ENCODE data around the gene LIPT2.

Gene LIPT2

DNA sequence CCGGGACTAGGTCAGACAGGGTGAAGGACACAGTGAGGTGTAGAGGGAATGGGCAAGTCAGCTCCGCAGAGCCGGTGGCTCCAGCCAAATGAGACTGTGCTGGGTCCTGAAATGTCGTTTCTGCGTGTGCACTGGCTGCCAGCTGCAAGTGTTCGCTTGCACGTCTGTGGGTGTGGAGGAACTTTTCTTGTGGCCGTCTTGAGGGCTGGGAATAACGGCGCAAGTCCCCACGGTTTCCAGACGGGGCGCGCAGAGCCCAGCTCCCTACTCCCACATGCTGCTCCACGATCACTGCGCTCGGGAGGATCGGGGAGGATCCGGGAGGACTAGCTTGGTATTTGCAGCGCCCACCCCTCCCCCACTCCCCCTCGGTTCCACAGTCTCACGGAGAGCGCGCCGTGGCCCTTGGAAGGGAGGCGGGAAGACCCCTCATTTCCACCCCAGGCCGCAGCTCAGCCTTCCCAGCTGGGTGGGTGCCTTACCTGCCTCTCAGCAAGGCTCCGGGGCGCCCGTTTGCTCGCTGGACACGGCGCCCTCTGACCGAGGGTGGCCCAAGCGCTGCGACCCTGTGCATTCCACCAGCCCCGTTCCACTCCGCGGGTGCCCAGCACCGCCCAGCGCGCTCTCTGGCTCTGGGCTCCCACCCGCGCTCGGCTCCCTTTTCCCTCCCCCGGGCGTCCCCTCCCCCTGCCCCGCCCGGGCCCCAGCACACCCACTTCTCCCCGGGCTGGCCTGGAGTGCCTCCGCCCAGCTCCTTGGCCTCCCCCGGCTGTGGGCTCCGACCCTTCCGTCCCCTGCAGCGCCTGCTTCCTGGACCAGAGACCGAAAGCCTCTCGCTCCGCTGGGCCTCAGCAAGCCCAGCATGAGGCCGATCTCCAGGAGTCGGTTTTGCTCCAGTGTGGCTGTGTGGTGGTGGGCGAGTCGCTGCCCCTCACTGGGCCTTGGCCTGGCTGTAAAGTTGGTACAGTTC is 26.3 kb downstream of the LIPT2 start, which contains the start of gene KCNE3:
Gene KCNE3, minus strand, starts transcription at position 634 of the 970 bp plus-strand sequence. CDS start 9,986 bp downstream, outside the sequence.
- DNase-seq (ENCODE audit: low spot score) = peak; percentile 82

DNA sequence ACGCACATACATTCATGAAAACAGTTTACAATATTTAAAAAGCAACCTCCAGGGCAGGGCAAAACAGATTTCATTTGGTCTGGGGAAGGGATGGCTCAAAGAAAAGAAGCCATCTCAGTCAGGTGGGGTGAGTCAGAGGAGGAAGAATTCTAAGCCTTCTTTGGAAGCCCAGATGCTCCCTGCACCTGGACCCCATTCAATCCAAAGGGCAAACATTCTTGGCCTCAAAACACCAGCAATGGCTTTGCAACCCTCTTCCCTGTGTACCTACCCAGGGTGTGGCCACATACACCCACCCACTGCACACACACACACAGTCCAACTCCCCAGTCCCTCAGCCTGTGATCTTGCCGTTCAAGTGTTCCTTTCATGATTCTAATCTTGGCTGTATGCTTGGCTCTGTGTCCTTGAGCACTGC is 28.2 kb downstream of the LIPT2 start:
- no peak for DNase-seq (ENCODE audit: low spot score)

DNA sequence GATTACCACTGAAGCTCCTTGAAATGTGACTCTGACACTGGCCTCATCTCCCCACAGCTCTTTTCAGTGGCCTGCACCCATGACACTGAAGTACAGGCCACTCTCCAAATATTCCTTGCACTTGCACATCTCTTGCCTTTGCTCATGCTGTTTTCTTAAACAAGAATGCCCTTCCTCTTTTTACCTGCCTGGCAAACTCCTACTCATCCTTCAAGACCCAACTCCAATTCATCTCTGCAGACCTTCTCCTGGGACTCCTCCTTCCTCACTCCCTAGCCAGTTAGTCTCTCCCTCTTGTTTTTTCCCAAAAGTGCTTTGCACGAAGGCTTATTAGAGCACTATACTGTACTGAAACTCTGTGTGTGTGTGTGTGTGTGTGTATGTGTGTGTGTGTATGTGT is 28.8 kb downstream of the LIPT2 start:
- DNase-seq (ENCODE audit: low spot score) = no peak

DNA sequence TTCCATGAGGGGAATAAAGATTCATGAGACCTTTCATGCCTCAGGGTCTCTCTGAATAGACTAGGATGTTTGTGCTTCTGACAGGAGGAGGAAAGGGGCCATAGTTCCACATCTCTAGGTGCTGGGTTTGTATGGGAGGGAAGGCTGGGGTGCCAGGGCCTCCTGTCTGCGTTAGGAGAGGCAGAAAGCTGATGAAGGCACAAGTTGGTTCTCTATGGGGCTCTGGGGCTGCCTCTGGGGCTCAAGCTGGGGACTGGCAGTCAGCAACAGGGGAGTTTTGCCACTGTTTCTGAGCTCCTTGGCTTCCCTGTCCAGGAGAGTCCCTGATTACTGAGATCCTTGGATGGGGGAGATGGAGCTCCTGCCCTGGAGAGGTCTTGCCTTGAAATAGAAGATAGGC is 30.3 kb downstream of the LIPT2 start:
- no peak for DNase-seq (ENCODE audit: low spot score)

DNA sequence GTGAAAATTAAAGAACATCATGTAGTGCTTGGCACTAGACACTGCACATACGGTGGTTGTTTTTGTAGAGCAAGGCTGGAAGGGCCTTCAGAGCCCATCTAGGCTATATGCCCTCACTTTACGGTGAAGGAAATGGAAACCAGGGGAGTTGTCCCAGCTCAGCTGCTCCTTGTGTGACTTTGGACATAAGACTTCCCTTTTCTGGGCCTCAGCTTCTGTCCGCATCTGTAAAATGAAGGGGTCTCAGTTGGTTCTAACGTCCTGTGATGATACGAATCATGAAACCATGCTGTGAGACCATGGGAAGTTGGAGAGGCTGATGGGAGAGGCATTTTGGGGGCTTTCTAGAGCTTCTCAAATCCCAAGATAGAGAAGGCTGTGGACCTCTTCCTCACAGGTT is 30.9 kb downstream of the LIPT2 start:
- DNase-seq (ENCODE audit: low spot score) = no peak

DNA sequence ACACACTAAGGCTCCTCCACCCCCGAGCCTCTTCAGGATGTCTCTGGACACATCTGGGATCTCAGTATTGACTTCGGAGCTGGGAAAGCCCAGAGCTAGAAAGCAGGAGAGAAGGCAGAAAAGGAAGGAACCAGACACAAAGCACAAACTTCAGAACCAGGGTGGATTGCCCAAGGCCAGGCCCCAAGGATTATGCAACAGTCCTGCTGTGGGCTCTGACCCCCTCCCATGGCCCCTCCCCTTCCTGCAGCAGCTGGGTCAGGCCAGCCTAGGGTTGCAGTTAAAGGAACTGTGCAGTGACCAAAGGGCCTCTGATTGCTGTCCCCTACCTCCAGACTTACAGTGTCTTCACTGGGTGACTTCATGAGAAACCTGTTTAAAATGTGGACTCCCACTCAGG is 31.5 kb downstream of the LIPT2 start:
- DNase-seq (ENCODE audit: low spot score) = peak; percentile 68

DNA sequence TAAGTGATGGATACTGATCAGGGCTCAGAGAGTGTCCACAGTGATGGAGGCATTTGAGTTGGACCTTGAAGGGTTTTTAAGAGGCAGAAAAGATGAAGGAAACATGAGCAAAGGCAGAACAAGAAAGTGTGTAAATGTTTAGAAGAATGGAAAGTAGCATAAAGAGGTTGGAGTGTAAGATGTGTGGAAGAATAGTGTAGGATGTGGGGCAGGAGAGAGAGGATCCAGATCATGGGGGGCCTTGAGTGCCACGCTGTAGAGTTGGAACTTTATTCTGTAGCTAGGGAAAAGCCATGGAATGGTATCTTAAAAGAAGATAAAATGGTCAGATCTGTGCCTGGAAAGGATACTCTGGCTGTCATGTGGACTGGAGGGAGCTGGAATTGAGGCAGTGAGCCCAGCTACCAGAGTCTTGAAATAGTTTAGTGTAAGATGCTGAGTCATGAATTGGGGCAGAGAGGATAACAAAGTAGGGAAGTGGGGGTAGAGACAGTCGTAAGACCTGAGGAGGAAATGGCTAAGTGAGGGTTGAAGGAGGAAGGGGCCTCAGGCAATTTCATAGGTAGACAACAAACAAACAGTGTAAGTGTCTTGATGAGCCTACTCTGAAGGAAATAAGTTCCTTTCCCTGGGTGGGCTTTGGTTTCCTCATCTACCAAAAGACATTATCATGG is 32.9 kb downstream of the LIPT2 start:
- no peak for DNase-seq (ENCODE audit: low spot score)

DNA sequence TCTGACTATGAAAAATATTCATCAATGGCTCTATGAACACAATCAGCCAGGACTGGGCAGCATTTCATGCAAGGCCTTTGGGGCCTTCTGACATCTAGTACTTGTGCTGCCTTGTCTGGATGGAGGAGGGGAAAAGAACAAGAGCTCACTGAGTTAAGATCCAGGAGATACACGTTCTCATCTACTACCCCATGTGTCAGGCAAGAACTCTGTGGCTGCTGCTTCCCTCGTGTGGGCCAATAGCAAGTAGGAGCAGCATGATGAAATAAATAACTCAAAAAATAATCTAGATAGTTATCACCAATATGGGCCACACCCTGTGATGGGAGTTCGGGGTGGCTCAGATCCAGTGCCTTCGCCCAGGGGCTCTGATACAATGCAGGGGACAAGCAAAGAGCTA is 33.5 kb downstream of the LIPT2 start:
- DNase-seq (ENCODE audit: low spot score) = no peak

DNA sequence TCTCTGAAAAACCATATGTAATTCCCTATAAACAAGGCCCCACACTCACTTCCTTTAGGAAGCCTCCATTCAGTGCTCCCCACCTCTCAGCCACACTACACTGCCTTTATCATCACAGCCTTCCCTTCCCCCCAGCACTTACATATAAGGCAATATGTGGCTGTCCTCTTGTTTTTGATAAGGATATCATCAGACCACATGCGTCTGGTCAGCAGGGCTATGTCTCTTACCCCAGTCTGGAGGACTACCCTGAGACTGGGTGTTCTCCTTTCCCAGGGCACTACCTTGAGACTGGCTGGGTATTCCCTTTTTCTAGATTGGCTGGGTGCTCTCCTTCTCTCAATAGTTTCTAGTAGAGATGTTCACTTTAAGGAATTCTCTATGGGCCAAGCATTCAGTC is 33.9 kb downstream of the LIPT2 start:
- DNase-seq (ENCODE audit: low spot score) = no peak

DNA sequence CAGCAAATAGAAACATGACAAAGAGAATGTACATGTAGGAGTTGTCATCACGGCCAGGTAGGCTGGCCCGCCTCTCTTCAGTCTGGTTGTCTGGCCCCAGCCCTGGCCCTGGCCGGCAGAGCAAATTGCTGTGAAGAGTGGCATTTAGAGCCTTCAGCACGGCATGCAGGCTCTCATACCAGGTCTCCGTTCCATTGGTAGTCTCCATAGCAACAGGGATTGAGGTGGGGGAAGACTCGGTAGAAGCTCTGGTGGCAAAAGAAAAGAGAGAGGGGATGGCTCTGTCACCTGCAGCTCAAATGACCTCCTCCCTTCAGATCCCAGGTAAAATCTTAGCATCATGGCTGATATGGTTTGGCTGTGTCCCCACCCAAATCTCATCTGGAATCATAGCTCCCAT is 36.2 kb downstream of the LIPT2 start:
- DNase-seq (ENCODE audit: low spot score) = no peak

DNA sequence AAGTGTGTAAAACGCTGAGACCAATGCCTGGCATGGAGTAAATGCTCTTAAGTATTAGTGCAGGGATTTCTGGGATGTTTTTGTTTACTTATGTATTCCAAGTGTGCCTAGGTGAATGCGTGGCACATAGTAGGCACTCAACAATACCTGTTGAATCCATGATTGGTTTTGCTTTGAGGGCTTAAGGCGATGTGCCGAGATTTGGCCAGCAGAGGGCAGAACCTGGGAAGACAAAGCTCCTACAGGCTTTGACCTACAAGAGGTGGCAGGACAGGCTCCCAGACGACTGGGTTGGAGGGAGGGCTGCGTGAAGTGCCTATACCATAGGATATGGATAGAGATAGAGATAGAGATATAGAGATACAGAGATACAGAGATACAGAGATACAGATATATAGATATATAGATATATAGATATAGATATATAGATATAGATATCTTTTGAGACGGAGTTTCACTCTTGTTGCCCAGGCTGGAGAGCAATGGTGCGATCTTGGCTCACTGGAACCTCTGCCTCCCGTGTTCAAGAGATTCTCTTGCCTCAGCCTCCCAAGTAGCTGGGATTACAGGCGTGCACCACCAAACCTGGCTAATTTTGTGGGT is 40.0 kb downstream of the LIPT2 start:
- peak; percentile 84 for DNase-seq (ENCODE audit: low spot score)

DNA sequence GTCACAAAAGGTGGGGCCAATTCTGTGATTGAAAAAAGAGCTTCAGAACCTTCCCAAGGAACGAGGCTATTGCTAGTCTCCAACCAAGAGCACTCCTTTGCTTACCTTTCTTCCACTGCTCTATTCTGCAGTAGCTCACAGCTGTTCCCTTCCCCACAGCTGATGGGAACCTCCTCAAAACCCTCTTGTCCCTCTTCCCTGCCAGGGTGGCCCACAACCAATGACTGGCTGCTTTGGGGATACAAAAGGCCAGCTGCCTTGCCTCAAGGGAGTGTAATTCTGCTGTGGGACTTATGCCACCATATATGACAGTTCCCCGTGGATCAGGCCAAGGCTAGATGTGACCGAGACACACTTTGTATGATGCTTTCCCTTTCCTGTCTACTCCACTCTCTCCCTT is 41.2 kb downstream of the LIPT2 start:
- DNase-seq (ENCODE audit: low spot score) = no peak

DNA sequence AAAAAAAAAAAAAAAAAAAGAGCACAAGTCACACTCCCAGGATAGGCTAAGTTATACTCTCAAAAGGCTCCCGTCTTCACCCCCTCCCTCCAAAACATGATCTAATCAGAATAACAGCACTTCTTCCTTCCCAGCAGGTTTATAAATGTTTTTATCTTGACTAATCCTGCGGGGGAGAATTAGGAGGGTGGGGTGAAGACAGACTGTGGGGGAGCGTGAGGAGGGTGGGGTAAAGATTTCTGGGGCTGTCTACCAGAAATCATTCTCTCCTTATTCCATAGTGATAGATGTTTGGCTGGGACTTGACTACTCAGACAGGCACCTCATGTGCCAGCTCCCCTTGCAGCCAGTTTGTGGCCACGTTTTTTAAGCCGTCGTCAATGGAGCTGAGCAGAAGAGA is 43.2 kb downstream of the LIPT2 start:
- no peak for DNase-seq (ENCODE audit: low spot score)

DNA sequence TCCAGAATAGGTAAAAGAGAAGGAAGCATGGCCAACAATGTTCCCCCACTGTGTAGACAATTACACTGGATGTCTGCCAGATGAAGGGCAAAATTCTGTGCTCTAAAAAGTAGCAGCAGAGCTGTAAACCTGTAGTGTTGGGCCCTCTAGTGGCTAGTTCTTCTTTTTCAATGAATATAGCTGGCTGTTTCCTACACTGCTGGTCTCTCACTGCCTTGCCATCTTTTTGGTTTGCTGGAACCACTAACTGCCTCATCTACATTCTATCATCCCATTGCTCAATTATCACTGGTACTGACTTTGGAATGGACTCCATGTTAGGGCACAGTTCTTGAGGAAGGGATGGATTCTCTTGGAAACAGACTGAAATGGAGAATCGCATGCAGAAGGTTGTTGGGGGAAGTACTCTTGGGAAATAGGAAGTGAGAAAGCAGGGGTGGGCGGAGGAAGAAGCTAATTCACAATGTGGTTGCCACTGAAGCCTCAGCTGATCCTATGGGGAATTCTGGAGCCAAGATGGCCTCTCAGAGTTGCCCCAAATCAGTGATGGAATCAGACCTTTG is 44.1 kb downstream of the LIPT2 start:
- peak; percentile 65 for DNase-seq (ENCODE audit: low spot score)

DNA sequence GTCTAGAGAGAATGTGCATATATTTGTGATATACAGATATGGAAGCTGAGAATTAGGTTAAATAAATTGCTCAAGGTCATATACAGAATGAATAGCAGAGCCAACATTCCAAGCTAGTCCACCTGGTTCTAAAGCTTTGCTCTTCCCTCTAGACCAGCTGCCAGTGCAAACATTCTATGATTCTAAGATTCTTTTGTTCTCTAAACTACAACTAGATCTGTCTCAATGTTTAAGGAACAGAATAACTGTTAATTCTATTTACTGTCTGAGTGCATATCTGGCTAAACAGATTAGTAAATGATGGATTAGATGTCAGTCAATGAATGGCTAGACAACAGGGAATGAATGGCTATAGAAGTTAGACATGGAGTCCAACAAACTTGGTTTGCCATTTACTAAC is 45.8 kb downstream of the LIPT2 start:
- no peak for DNase-seq (ENCODE audit: low spot score)

DNA sequence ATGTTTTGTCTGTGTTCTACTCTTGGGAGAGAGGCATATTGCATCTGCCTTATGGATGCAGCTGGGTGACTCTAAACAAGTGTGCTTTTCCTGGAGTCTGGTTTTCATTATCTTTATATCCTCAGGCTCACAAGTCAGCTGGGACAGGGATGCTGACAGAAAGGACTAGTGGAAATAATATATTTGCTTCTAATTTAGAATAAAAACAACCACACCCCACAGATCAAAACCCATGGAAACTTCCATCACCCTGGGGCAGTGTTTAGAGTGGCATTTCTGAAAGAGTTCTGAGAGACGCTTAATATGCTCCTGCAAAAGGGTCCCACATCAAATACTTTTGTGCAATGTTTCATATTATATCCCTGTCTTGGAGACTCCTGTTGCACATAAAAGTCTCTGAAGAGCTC is 47.0 kb downstream of the LIPT2 start:
- no peak for DNase-seq (ENCODE audit: low spot score)

DNA sequence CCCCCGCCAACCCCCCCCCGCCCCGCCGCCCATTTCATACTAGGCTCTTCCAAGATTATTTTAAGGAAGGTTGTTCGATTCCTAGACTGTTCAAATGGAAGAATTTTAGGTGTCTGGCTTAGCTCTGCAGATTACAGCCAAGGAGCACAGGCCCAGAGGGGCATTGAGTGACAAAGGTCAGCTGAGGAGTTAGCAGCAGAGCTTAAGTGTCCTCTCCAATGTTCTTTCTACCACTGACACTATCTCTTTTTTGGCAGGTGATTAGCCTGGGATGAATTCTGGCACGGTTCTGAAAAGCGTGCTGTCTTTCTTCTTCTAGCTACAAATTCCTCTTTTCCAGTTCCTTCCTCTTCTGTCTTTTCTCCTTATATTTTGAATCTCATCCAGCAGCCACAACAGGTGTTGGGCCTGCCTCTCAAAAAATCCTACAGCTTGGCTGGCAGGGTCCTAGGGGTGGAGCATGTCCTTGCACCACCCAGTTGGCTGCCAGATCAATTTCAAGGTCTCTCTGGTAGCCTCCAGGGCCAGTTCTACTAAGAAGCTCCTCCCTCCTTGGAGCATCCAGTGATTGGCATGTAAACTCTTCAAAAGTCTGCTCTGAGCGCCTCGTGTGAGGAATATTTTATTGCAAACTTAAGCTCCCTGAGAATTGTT is 49.2 kb downstream of the LIPT2 start:
- no peak for DNase-seq (ENCODE audit: low spot score)

DNA sequence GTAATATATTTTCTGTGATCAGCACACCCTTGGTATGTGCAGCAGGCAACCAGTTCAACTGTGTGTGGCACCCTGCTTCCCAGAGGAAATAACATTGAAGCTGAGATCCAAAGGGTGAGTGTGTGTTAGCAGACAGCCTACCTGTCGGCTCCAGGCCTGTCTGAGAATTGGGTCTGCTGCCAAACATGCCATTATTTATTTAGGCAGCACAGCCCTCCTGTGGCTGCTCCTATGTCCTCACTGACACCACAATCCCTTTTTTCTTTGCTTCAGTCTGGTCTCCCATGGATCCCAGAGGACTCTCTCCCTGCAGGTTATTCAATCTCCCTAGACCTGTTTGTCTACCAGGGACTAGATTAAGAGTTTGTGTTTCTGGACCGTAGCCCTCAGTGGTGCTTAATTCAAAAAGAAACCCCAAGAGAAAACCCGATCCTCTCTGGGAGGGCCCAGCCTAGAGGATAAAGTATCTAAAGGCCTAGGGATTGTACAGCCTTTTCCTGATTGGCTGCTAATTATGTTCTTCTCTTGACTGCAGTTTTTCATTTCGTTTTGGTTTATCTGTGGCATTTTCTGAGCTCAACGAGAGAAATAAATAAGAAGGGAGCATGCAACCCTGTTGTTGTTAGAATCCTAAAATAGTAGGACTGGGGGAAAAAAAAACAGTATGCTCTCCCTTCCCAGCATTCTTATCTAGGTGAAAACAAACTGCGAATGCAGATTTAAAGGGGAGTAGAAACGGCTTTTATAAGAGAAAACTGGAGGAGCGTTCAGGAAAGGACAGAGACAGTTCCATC is 50.3 kb downstream of the LIPT2 start:
- DNase-seq (ENCODE audit: low spot score) = peak; percentile 40

DNA sequence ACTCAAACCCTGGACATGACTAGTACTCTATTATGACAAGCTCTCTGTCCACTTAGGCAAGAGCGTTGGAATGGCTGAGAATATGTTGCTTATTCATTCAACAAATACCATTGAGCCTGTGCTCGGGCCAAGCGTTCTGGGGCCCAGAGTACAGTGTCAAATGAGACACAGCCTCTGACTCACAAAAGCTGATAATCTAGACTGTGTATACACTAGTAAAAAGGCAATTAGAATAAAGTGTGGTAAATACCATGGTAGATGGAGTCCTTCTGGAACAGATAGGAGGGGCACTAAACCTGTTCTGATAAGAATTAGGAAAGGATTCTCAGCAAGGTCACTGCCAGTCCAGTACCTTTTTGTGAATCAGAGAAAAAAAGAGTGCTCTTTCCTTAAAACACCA is 50.9 kb downstream of the LIPT2 start:
- DNase-seq (ENCODE audit: low spot score) = no peak

All from iPS-NIHi11 (cell line).